PC-9 (cell line): ENCODE data around the gene LHX6.

ENCODE experiments used
- CTCF ChIP-seq: fragments of 200-600 bp; sonication (generic); conservative IDR thresholded peaks from 2 replicates; pipeline ENCODE4 v1.6.1; 2017; ENCODE audit warnings: mixed run types, antibody characterized with exemption, mild to moderate bottlenecking, moderate library complexity
- EZH2 ChIP-seq: fragments of 200-600 bp; sonication (generic); IDR thresholded peaks from 2 replicates; pipeline ENCODE4 v1.8.0; 2017; ENCODE audit warnings: antibody characterized with exemption, low read depth

GRCh38 chr9:122219856-122220672 lies 8.7 kb downstream of the LHX6 start:
- TF ChIP-seq EZH2 (no peak), CTCF (no peak)
